GM19452 (cell line): ENCODE results near the gene CBLC.

Experiments
- ATAC-seq: cut with Tn5 transposase; IDR thresholded peaks from one replicate; pipeline ENCODE4 v1.9.1; 2021; ENCODE audit not compliant: unreplicated experiment

Gene CBLC

DNA sequence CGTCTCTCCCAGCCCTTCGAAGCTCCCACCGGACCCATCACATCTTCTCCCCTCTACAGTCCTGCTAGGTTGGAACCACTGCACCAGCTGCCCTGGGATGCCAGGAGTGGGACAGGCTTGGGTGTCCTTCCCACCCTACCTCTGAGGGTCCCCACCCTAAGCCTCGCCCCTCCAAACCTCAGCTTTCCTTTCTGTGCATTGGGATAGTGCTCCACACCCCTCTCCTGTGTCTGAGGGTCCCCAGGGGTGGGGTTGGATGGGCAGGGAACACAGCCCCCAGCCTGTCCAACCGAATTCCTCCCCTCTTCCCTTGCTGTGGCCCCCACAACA is 31.1 kb upstream of the CBLC start:
- no peak for ATAC-seq

DNA sequence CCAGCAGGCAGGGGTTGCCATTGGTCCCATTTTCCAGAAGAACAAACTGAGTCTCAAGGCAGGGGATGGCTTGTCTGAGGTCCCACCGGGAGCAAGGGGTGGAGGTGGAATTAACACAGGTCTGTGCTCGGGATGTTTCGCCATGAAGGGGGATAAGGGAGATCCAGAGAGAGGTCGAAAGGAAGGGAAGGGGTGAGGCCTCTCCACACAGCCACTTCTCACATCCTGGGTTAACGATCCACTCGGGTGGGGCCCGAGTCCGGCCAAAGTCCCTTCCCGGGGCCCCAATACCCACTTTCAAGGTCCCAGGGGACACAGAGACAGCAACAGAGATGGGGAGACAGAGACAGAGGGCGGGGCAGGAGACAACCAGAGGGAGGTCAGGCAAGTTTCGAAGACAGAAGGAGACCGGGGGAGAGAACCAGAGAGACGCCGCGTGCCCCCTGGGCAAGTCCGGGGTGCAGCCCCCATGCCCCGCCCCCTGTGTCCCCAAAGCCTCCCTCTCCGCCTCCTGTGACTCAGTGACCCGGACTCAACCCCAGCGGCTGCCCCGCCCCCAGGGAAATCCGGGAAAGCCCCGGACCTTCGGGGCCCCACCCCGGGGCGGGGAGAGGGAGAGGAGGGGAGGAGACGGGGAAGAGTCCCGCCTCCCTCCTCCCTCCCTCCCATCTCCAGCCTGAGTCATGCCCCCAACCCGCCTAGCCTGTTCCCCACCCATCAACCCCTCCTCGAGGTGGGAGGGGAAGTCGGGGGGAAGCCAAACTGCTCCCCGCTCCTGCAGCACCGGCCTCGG is 30.5 kb upstream of the CBLC start:
- ATAC-seq, result peak; percentile 40

DNA sequence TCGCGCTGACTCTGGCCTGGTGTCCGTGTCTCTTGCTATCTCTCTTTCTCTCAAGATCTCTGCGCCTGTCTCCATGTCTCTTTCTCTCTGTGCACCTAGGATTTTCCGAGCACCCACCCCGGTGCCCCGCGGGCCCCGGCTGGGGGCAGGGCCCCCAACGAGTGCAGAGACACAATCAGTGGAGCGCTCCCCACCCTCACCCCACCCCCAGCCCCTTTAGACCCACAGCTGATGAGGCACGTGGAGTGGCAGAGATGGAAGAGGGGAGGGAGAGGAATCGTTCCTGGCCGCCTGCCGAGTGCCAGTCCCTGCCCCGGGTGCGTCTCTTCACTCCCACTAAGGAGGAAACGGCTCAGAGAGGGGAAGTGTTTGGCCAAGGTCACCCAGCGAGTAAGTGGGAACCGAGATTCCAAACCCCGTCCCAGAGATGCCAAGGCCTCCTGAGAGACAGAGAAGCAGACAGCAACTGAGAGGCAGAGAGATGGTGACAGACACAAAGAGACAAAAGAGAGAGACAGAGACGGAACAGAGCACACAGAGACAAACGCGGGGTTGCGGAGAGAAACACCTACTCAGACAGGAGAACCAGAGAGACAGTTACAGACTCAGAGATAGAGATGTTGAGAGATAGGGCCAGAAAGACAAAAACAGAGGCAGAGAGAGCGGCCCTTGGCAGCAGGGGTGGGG is 29.8 kb upstream of the CBLC start:
- peak; percentile 4 for ATAC-seq

- ATAC-seq, result peak; percentile 24
Measured at GRCh38 chr19:44748426-44749254, 29.1 kb upstream of the CBLC start, which contains the start of gene BCL3. TSS of gene BCL3 (plus strand) at chr19:44748708. CDS start at chr19:44748791, 83 bp downstream.

DNA sequence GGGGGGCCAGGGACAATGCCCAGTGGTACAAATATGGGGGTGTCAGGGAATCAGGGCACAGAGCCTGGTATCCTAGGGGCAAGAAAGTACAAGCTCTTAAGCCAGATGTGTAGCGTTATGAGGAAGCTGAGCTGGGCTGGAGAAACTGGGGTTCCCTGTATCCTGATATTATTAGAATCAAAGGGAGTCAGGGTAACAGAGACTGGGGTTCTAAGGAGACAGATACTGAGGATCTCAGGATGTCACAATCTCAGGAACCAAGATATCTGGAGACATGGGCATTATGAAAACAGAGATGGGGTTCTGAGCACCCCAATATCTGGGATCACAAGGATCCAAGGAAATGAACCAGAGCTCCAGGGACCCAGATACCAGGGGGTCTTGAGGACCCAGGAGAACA is 28.4 kb upstream of the CBLC start:
- ATAC-seq, result no peak

DNA sequence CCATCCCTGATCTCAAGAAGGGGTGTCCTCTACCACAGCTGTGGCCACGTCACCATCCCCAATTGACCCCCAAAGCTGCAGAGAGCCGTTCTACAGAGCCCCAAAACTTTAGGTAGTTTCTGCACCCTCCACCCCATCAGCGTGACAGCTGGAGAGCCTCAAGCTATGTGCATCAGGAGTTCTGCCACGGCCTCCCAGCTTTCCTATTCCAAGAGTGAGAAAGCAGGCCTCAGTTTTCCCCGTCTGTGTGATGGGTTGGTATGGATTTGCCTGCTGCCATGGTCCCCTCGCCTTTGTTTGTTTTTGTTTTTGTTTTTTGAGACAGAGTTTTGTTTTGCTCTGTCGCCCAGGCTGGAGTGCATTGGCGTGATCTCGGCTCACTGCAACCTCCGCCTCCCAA is 27.7 kb upstream of the CBLC start:
- no peak for ATAC-seq

- no peak for ATAC-seq
Measured at GRCh38 chr19:44752123-44752815, 25.4 kb upstream of the CBLC start.

DNA sequence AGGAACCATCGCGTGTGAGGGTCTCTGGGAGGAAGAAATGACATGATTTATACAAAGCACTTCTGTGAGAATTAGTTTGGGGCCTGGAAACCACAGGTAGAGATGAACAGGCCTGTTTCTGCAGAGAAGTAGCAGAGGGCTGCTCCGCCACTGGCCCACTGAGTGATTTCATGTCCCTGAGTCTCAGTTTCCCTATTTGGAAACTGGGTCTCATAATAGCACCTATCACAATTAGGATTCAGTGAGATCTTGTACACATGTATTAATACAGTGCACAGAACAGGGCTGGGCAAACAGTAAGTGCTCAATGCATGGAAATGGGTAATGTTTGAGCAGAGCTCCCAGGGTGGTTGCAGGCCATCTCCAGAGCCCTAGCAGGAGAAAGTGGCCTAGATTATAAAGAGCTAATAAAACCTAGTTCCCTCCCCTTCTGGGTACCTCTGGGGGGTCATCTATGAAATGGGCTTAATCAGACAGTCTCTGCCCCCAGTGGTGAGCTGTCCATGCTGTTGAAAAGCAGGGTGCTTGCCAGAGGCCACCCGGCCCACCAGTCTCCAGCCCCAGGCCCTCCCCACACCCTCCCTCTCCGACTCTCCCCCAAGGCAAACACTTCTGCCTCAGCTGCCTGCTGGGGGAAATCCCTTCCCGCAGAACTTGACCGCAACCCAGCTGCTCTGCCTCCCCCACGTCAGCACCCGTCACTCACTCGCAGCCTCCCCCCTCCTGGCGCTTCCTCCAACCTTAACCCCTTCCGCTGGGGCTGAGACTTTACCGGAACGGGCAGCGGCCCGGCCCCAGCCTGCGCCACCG is 24.7 kb upstream of the CBLC start:
- peak; percentile 67 for ATAC-seq

GRCh38 chr19:44753626-44753931 is 24.1 kb upstream of the CBLC start:
- ATAC-seq, result no peak

- peak; percentile 24 for ATAC-seq
Measured at GRCh38 chr19:44753932-44754749, 23.5 kb upstream of the CBLC start.

GRCh38 chr19:44754750-44755080 is 23.0 kb upstream of the CBLC start:
- ATAC-seq, result no peak

DNA sequence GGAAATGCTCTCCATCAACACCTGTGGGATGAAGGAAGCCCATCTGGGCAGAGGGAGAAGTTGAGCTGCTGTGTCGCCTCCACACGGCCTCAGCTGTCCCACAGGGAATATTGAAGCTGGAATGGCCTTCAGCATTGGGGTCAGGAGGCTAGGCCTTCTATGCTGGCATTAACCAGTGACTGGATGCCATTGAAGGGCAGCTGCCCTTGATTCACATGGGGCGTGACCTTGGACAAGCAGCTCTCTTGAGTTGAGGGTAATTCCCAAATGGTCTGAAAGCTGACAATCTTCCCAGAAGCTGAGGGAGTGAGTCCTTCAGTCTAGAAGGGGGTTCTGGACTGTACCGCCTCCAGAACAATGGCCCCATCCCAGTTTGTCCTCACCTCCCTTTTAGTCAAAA is 22.5 kb upstream of the CBLC start:
- no peak for ATAC-seq

- no peak for ATAC-seq
Measured at GRCh38 chr19:44756089-44756562, 21.6 kb upstream of the CBLC start.

- no peak for ATAC-seq
Measured at GRCh38 chr19:44757057-44757734, 20.5 kb upstream of the CBLC start.

GRCh38 chr19:44757735-44758505 is 19.8 kb upstream of the CBLC start:
- ATAC-seq, result no peak

GRCh38 chr19:44758596-44758995 is 19.1 kb upstream of the CBLC start:
- ATAC-seq, result no peak

DNA sequence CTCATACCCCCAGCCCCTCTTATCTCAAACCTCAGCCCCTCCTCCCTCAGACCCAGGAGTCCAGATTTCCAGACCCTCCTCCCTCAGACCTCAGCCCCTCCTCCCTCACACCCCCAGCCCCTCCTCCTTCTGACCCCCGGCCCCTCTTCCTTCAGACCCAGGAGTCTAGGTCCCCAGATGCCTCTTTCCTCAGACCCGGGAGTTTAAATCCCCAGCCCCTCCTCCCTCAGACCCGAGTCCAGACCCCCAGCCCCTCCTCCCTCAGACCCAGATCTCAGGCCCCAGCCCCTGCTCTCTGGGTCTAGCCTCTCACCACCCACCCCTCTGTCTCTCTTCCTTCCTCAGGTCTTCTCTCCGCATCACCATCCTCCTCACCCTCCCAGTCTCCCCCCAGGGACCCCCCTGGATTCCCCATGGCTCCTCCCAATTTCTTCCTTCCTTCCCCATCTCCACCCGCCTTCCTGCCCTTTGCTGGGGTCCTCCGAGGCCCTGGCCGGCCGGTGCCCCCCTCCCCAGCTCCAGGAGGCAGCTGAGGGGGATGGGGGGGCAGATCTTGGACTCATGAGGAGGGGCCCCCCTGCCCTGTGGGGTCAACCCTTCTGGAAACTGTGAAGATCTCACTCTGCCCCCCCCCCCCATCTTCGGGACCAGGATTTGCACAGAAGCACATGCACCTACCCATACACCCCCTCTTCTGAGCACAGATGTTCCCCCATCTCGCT is 18.4 kb upstream of the CBLC start:
- ATAC-seq, result no peak

- no peak for ATAC-seq
Measured at GRCh38 chr19:44762038-44762437, 15.7 kb upstream of the CBLC start.
